ENCODE data around the gene CTSD. TPM values are rescaled to one million over a fixed set of nuclear protein-coding genes. Genes with fewer than 3 reads are reported as not detected.

CTSD gene
- total and polyA plus RNA-seq, 2 of the 4 experiments (the other 2 are of a cell fraction): 39.8 to 166 TPM

DNA sequence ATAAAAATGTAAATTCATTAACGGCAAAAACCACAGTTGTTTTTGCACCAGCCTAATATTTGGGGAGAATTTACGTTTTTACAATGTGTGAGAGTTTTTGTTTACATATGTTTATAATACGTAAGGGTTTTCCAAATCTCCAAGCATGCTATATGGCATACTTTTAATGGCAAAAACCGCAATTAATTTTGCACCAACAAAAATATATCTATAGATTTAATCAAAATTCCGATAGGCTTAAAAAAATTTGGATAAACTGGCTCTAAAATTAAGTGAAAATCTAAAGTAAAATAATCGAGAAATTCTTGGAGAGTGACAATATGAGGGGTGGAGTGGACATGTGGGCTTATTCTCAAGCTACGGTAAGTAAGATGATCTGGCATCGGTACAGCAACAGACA is 43.9 kb downstream of the CTSD start:
- Histone ChIP-seq H3K79me1 (ENCODE audit: low read depth in 1 of 2, low read length in 2 of 2) (no peaks in the 10 kb centered on the region), H3K9me3 (ENCODE audit: control insufficient read depth, insufficient read depth, low read length) (no peaks in the 10 kb centered on the region), H3K27ac (ENCODE audit: insufficient read depth, low read length) (no peak overlapping the region), H2AK9ac (replicated peaks; ENCODE audit: low read depth, low read length, poor library complexity) (no peak overlapping the region), H2AFZ (replicated peaks; ENCODE audit: low read length, poor library complexity) (no peak overlapping the region), H4K20me1 (ENCODE audit: insufficient read depth, low read length) (no peaks in the 10 kb centered on the region), H3K23ac (ENCODE audit: low read depth, low read length) (no peak overlapping the region), H3K4ac (ENCODE audit: low read depth, low read length) (no peak overlapping the region), H3K4me2 (ENCODE audit: low read depth, low read length) (no peak overlapping the region), H3K56ac (ENCODE audit: extremely low read depth, insufficient read depth, low read length) (no peak overlapping the region), H2BK20ac (ENCODE audit: low read depth, low read length) (no peak overlapping the region), H4K8ac (ENCODE audit: low read depth in 2 of 2, low read length in 2 of 2) (no peak overlapping the region), H4K91ac (ENCODE audit: insufficient read depth, low read depth, low read length) (no peak overlapping the region), H2BK15ac (ENCODE audit: low read depth, low read length) (no peak overlapping the region), H3K14ac (replicated peaks; ENCODE audit: low read depth, low read length) (no peak overlapping the region), H2AK5ac (ENCODE audit: low read depth, low read length) (no peak overlapping the region), H3K4me3 (ENCODE audit: insufficient read depth, low read depth, low read length) (no peak overlapping the region), H3K36me3 (ENCODE audit: control insufficient read depth, insufficient read depth, low read length) (no peaks in the 10 kb centered on the region), H2BK5ac (ENCODE audit: low read depth, low read length, poor library complexity, severe bottlenecking) (no peak overlapping the region), H3K9ac (ENCODE audit: low read depth, low read length) (no peak overlapping the region), H3K27me3 (ENCODE audit: control insufficient read depth, insufficient read depth, low read length) (peaks cover 24% of the 10 kb centered on the region), H3K4me1 (ENCODE audit: control insufficient read depth, insufficient read depth, low read length) (no peaks in the 10 kb centered on the region), H4K5ac (ENCODE audit: low read depth, low read length) (no peak overlapping the region), H3K18ac (ENCODE audit: low read depth, low read length) (no peak overlapping the region), H2BK120ac (ENCODE audit: low read depth, low read length) (no peak overlapping the region), H3K9me1 (ENCODE audit: insufficient read depth, low read length) (no peaks in the 10 kb centered on the region)
- ATAC-seq (ENCODE audit: low read depth) (no peak), DNase-seq (no peak)
- ChIA-PET POLR2A (ENCODE audit: unreplicated experiment) (no interaction called here), CTCF (no interaction called here)
- TF ChIP-seq, protein P1, sequence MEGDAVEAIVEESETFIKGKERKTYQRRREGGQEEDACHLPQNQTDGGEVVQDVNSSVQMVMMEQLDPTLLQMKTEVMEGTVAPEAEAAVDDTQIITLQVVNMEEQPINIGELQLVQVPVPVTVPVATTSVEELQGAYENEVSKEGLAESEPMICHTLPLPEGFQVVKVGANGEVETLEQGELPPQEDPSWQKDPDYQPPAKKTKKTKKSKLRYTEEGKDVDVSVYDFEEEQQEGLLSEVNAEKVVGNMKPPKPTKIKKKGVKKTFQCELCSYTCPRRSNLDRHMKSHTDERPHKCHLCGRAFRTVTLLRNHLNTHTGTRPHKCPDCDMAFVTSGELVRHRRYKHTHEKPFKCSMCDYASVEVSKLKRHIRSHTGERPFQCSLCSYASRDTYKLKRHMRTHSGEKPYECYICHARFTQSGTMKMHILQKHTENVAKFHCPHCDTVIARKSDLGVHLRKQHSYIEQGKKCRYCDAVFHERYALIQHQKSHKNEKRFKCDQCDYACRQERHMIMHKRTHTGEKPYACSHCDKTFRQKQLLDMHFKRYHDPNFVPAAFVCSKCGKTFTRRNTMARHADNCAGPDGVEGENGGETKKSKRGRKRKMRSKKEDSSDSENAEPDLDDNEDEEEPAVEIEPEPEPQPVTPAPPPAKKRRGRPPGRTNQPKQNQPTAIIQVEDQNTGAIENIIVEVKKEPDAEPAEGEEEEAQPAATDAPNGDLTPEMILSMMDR (conservative IDR thresholded peaks at IDR 0.05; ENCODE audit: low read depth, low read length): no peak
- TF ChIP-seq, protein P2, sequence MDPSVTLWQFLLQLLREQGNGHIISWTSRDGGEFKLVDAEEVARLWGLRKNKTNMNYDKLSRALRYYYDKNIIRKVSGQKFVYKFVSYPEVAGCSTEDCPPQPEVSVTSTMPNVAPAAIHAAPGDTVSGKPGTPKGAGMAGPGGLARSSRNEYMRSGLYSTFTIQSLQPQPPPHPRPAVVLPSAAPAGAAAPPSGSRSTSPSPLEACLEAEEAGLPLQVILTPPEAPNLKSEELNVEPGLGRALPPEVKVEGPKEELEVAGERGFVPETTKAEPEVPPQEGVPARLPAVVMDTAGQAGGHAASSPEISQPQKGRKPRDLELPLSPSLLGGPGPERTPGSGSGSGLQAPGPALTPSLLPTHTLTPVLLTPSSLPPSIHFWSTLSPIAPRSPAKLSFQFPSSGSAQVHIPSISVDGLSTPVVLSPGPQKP (IDR thresholded peaks at IDR 0.05; ENCODE audit: borderline replicate concordance, low read depth, low read length): no peak
- no peak for TF ChIP-seq MXI1 (IDR thresholded peaks at IDR 0.05; ENCODE audit: borderline replicate concordance, low read depth, low read length)
- TF ChIP-seq BHLHE40 (IDR thresholded peaks at IDR 0.05; ENCODE audit: low read depth, low read length): no peak
- TF ChIP-seq CEBPB (IDR thresholded peaks at IDR 0.05; ENCODE audit: low read depth, low read length): no peak
- TF ChIP-seq, protein P3, sequence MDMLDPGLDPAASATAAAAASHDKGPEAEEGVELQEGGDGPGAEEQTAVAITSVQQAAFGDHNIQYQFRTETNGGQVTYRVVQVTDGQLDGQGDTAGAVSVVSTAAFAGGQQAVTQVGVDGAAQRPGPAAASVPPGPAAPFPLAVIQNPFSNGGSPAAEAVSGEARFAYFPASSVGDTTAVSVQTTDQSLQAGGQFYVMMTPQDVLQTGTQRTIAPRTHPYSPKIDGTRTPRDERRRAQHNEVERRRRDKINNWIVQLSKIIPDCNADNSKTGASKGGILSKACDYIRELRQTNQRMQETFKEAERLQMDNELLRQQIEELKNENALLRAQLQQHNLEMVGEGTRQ (IDR thresholded peaks at IDR 0.05; ENCODE audit: low read depth, low read length): no peak
- BruUV-seq (replicated peaks): no TSS peak
- dilution Hi-C loops (cut with HindIII; ENCODE audit: low sequenced_read_pairs, unreplicated experiment) (no loop called here), intact Hi-C loops (cut with micrococcal nuclease) (loop anchor here (5.0 kb wide), 1 partner anchor 73 kb away; no protein-coding TSS in a partner anchor), in situ Hi-C loops (cut with MboI; ENCODE audit: low sequenced_read_pairs) (no loop called here)
- WGBS, 2 experiments (ENCODE audit: extremely low coverage in 2 of 2, insufficient read length in 1 of 2): 31% methylated on average over 2 of the region's 8 CpGs; no CpG with 5 or more reads in 1 of the 2 experiments

All from IMR-90 (cell line).